RWPE1 (cell line): Measurements from ENCODE around the gene HMGN2.

Experiments used
- CTCF ChIA-PET: fragments of 350-600 bp; sonication (Branson Sonifier 250); formaldehyde crosslinking; extraction: SDS; loops from one replicate; lab custom pipeline; 2021; lab: Yijun Ruan, JAX
- POLR2A ChIA-PET: fragments of 400-600 bp; formaldehyde crosslinking; extraction: SDS; loops from one replicate; lab custom pipeline; 2020; ENCODE audit warnings: antibody characterized with exemption; ENCODE audit not compliant: low non-redundant PET; lab: Yijun Ruan, JAX
- DNase-seq: peaks from one replicate; pipeline ENCODE4 v3.0.0; 2012; ENCODE audit warnings: low spot score
- H3K27ac ChIP-seq: fragments of 450-650 bp; 2 replicates; pipeline ENCODE4 v1.5.1; 2017
- CTCF ChIP-seq: fragments of 450-650 bp; conservative IDR thresholded peaks from 2 replicates; pipeline ENCODE4 v1.5.1; 2017; ENCODE audit warnings: low read depth, mild to moderate bottlenecking

Gene HMGN2

GRCh38 chr1:26482921-26483320 is 10.7 kb downstream of the HMGN2 start:
- H3K27ac ChIP-seq = no peak overlapping the region
- ChIA-PET POLR2A (no interaction called here), CTCF (interaction anchor here (0.6 kb wide), 1 partner anchor 237 kb away, joined by 3 read pairs; no protein-coding TSS in a partner anchor)
- no peak for DNase-seq
- no peak for TF ChIP-seq CTCF

GRCh38 chr1:26483980-26484379 is 11.7 kb downstream of the HMGN2 start:
- no peak overlapping the region for H3K27ac ChIP-seq
- ChIA-PET POLR2A (no interaction called here), CTCF (interaction anchor here (0.6 kb wide), 1 partner anchor 28 kb away, joined by 4 read pairs; no protein-coding TSS in a partner anchor)
- no peak for DNase-seq
- no peak for TF ChIP-seq CTCF

- DNase-seq = no peak
- no peak overlapping the region for H3K27ac ChIP-seq
- ChIA-PET CTCF (interaction anchor here (2.0 kb wide), 1 partner anchor 10 kb away, joined by 13 read pairs; no protein-coding TSS in a partner anchor), POLR2A (no interaction called here)
- no peak for TF ChIP-seq CTCF
These were observed 17.9 kb downstream of the HMGN2 start for GRCh38 chr1:26490155-26490554.

GRCh38 chr1:26493267-26493666 is 21.0 kb downstream of the HMGN2 start:
- no peak overlapping the region for H3K27ac ChIP-seq
- ChIA-PET CTCF (interaction anchor here (1.2 kb wide), 1 partner anchor 22 kb away, joined by 5 read pairs; no protein-coding TSS in a partner anchor), POLR2A (no interaction called here)
- TF ChIP-seq CTCF = no peak
- no peak for DNase-seq

GRCh38 chr1:26493938-26494337 is 21.7 kb downstream of the HMGN2 start:
- TF ChIP-seq CTCF = no peak
- ChIA-PET POLR2A (no interaction called here), CTCF (interaction anchor here (0.6 to 1.2 kb wide), 2 partner anchors 21 to 393 kb away, joined by 4 to 5 read pairs; no protein-coding TSS in a partner anchor)
- H3K27ac ChIP-seq = no peak overlapping the region
- no peak for DNase-seq

DNA sequence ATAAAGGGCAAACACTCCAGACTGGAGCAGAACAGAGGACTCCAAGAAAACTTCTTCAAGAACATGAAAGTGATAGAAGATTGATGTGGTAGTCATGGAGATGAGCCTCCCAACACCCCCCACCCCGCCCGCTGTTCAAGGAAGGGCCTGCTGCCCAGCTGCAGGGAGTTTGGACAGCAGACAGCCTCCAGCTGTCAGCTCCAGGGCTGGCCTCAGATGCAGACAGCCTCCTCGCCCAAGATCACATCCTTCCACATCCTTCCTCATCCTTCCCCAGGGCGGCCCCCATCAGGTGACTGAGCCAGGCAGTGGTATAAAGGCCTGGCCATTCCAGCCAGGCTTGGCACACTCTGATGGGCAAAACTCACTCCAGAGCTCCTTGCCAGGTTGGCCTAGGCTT is 24.6 kb downstream of the HMGN2 start:
- 0 out of 2 replicates have a peak overlapping the region, but pooled peaks have one; percentile 5 for H3K27ac ChIP-seq
- DNase-seq = no peak
- no peak for TF ChIP-seq CTCF
- ChIA-PET CTCF (interaction anchor here (0.6 to 0.7 kb wide), 3 partner anchors 10 to 324 kb away, joined by 3 to 6 read pairs (median 4); no protein-coding TSS in a partner anchor), POLR2A (no interaction called here)
